ENCODE measurements around the gene EEF1AKMT2. TPM values are rescaled to one million over a fixed set of nuclear protein-coding genes. Genes with fewer than 3 reads are reported as not detected.

EEF1AKMT2 gene
- polyA plus RNA-seq, 2 of the 4 experiments (the other 2 are of a cell fraction), result 23.5 to 28.1 TPM

- no peak for ATAC-seq
- H3K4me1 ChIP-seq, result peaks cover 31% of the 10 kb centered on the region
Observed at GRCh38 chr10:124745252-124745651, 46.4 kb downstream of the EEF1AKMT2 start.

GRCh38 chr10:124744102-124745050 lies 47.3 kb downstream of the EEF1AKMT2 start, which contains the start of gene FAM53B:
Gene FAM53B (minus strand): TSS chr10:124744378. CDS start chr10:124706713, 37,665 bp downstream.
- ChIA-PET POLR2A (interaction anchor here (0.6 kb wide), 1 partner anchor 206 kb away, joined by 3 read pairs; no protein-coding TSS in a partner anchor), CTCF (interaction anchor here (0.9 to 5.3 kb wide), 12 partner anchors 10 to 291 kb away, joined by 3 to 40 read pairs (median 4); no protein-coding TSS in a partner anchor)
- H3K4me2 ChIP-seq, result peak within 1 kb of the TSS; percentile 87
- ATAC-seq (peak; percentile 69 to 79), FAIRE-seq (no peak), DNase-seq (ENCODE audit: low read depth in 1 of 2, low spot score in 1 of 2) (peak; percentile 78 to 82)
- TF ChIP-seq E2F6 (IDR thresholded peaks at IDR 0.05; ENCODE audit: borderline replicate concordance, low read depth) (no peak), RCOR1 (IDR thresholded peaks at IDR 0.05; ENCODE audit: low read depth, low read length) (no peak), RARB (CRISPR knock-in tag; IDR thresholded peaks at IDR 0.05) (no peak), PHF8 (IDR thresholded peaks at IDR 0.05; ENCODE audit: borderline replicate concordance, low read depth) (peak; percentile 5; the same call in 1 of the 2 replicates), SMC3 (IDR thresholded peaks at IDR 0.05) (peak; percentile 6; the same call in 1 of the 3 replicates), BCL3 (IDR thresholded peaks at IDR 0.05) (peak; percentile 62; the same call in 1 of the 3 replicates), HOXB5 (CRISPR knock-in tag; IDR thresholded peaks at IDR 0.05) (no peak), FOSB (CRISPR knock-in tag; IDR thresholded peaks at IDR 0.05) (0 out of 2 replicates have a peak, but pooled peaks have one; percentile 17), POLR2A (IDR thresholded peaks at IDR 0.05; ENCODE audit: low read length) (no peak; the same call in 1 of the 2 replicates), JUN (IDR thresholded peaks at IDR 0.05) (peak in 1 of 2 experiments; percentile 68; a peak in 3 of 5 replicates), CTCF (IDR thresholded peaks at IDR 0.05) (peak; percentile 16; the same call in 2 of the 3 replicates), ZNF302 (CRISPR knock-in tag; IDR thresholded peaks at IDR 0.05) (no peak)
- TF ChIP-seq, protein P1, sequence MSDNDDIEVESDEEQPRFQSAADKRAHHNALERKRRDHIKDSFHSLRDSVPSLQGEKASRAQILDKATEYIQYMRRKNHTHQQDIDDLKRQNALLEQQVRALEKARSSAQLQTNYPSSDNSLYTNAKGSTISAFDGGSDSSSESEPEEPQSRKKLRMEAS (IDR thresholded peaks at IDR 0.05), result peak; percentile 25
- H3K9me3 ChIP-seq, result no peaks in the 10 kb centered on the region
- peaks cover 31% of the 10 kb centered on the region for H3K4me1 ChIP-seq
- peak within 1 kb of the TSS; percentile 84 for H3K4me3 ChIP-seq
- peak within 1 kb of the TSS; percentile 87 to 95 for H3K27ac ChIP-seq
- 2% methylated on average over 54 of the region's 100 CpGs for WGBS (ENCODE audit: missing lambda C conversion rate)

More at GRCh38 chr10:124745252-124745651, 46.4 kb downstream of the EEF1AKMT2 start:
- Histone ChIP-seq H3K4me3 (no peak overlapping the region), H3K27ac (peak overlapping the region in 1 of 2 experiments; percentile 95; a peak in 2 of 6 replicates), H3K9me3 (no peaks in the 10 kb centered on the region), H3K4me2 (peak overlapping the region; percentile 87)
- no peak for TF ChIP-seq TP53 (CRISPR knock-in tag; IDR thresholded peaks at IDR 0.05)
- TF ChIP-seq JUN (IDR thresholded peaks at IDR 0.05), result no peak
- WGBS (ENCODE audit: missing lambda C conversion rate), result 84% methylated on average over 4 of the region's 4 CpGs
- CTCF ChIA-PET, result interaction anchor here (0.6 to 5.3 kb wide), 20 partner anchors 10 to 751 kb away, joined by 3 to 40 read pairs (median 3); no protein-coding TSS in a partner anchor
- POLR2A ChIA-PET, result no interaction called here
- FAIRE-seq (peak; percentile 73), DNase-seq (ENCODE audit: low read depth in 1 of 2, low spot score in 1 of 2) (no peak)
